ENCODE data around the gene C17orf113. TPM values are rescaled to one million over a fixed set of nuclear protein-coding genes. Genes with fewer than 3 reads are reported as not detected.

C17orf113 gene
- total and polyA plus RNA-seq, 2 experiments from 2014 or later = 0.29 to 2.1 TPM

DNA sequence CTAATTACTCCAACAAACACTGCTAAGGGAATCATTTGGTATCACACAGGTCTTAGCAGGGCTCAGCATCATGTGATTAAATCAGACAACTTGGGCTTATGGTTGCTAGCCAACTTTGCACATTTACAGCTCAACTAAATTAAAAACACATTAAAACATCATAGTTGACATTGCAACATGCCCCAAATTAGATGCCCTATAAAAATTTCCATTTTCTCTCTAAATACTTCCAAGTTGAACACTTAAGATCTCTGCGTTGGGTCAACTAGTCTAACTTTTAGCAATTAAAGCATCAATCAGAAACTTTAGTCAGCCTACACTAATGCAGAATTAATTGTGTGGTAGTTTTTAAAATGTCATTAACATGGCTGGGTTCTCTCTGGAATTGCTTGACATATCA lies 45.2 kb downstream of the C17orf113 start (continued):
- TF ChIP-seq, protein P1, sequence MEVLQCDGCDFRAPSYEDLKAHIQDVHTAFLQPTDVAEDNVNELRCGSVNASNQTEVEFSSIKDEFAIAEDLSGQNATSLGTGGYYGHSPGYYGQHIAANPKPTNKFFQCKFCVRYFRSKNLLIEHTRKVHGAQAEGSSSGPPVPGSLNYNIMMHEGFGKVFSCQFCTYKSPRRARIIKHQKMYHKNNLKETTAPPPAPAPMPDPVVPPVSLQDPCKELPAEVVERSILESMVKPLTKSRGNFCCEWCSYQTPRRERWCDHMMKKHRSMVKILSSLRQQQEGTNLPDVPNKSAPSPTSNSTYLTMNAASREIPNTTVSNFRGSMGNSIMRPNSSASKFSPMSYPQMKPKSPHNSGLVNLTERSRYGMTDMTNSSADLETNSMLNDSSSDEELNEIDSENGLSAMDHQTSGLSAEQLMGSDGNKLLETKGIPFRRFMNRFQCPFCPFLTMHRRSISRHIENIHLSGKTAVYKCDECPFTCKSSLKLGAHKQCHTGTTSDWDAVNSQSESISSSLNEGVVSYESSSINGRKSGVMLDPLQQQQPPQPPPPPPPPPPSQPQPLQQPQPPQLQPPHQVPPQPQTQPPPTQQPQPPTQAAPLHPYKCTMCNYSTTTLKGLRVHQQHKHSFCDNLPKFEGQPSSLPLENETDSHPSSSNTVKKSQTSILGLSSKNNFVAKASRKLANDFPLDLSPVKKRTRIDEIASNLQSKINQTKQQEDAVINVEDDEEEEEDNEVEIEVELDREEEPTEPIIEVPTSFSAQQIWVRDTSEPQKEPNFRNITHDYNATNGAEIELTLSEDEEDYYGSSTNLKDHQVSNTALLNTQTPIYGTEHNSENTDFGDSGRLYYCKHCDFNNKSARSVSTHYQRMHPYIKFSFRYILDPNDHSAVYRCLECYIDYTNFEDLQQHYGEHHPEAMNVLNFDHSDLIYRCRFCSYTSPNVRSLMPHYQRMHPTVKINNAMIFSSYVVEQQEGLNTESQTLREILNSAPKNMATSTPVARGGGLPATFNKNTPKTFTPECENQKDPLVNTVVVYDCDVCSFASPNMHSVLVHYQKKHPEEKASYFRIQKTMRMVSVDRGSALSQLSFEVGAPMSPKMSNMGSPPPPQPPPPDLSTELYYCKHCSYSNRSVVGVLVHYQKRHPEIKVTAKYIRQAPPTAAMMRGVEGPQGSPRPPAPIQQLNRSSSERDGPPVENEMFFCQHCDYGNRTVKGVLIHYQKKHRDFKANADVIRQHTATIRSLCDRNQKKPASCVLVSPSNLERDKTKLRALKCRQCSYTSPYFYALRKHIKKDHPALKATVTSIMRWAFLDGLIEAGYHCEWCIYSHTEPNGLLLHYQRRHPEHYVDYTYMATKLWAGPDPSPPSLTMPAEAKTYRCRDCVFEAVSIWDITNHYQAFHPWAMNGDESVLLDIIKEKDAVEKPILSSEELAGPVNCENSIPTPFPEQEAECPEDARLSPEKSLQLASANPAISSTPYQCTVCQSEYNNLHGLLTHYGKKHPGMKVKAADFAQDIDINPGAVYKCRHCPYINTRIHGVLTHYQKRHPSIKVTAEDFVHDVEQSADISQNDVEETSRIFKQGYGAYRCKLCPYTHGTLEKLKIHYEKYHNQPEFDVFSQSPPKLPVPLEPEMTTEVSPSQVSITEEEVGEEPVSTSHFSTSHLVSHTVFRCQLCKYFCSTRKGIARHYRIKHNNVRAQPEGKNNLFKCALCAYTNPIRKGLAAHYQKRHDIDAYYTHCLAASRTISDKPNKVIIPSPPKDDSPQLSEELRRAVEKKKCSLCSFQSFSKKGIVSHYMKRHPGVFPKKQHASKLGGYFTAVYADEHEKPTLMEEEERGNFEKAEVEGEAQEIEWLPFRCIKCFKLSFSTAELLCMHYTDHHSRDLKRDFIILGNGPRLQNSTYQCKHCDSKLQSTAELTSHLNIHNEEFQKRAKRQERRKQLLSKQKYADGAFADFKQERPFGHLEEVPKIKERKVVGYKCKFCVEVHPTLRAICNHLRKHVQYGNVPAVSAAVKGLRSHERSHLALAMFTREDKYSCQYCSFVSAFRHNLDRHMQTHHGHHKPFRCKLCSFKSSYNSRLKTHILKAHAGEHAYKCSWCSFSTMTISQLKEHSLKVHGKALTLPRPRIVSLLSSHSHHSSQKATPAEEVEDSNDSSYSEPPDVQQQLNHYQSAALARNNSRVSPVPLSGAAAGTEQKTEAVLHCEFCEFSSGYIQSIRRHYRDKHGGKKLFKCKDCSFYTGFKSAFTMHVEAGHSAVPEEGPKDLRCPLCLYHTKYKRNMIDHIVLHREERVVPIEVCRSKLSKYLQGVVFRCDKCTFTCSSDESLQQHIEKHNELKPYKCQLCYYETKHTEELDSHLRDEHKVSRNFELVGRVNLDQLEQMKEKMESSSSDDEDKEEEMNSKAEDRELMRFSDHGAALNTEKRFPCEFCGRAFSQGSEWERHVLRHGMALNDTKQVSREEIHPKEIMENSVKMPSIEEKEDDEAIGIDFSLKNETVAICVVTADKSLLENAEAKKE (CRISPR knock-in tag; IDR thresholded peaks at IDR 0.05) = no peak
- TF ChIP-seq CREB1 (CRISPR knock-in tag; IDR thresholded peaks at IDR 0.05; ENCODE audit: low read depth) = no peak
- TF ChIP-seq, protein P2, sequence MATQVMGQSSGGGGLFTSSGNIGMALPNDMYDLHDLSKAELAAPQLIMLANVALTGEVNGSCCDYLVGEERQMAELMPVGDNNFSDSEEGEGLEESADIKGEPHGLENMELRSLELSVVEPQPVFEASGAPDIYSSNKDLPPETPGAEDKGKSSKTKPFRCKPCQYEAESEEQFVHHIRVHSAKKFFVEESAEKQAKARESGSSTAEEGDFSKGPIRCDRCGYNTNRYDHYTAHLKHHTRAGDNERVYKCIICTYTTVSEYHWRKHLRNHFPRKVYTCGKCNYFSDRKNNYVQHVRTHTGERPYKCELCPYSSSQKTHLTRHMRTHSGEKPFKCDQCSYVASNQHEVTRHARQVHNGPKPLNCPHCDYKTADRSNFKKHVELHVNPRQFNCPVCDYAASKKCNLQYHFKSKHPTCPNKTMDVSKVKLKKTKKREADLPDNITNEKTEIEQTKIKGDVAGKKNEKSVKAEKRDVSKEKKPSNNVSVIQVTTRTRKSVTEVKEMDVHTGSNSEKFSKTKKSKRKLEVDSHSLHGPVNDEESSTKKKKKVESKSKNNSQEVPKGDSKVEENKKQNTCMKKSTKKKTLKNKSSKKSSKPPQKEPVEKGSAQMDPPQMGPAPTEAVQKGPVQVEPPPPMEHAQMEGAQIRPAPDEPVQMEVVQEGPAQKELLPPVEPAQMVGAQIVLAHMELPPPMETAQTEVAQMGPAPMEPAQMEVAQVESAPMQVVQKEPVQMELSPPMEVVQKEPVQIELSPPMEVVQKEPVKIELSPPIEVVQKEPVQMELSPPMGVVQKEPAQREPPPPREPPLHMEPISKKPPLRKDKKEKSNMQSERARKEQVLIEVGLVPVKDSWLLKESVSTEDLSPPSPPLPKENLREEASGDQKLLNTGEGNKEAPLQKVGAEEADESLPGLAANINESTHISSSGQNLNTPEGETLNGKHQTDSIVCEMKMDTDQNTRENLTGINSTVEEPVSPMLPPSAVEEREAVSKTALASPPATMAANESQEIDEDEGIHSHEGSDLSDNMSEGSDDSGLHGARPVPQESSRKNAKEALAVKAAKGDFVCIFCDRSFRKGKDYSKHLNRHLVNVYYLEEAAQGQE (IDR thresholded peaks at IDR 0.05; ENCODE audit: unreplicated experiment) = no peak
- TF ChIP-seq ZNF331 (CRISPR knock-in tag; IDR thresholded peaks at IDR 0.05; ENCODE audit: low read depth) = no peak

DNA sequence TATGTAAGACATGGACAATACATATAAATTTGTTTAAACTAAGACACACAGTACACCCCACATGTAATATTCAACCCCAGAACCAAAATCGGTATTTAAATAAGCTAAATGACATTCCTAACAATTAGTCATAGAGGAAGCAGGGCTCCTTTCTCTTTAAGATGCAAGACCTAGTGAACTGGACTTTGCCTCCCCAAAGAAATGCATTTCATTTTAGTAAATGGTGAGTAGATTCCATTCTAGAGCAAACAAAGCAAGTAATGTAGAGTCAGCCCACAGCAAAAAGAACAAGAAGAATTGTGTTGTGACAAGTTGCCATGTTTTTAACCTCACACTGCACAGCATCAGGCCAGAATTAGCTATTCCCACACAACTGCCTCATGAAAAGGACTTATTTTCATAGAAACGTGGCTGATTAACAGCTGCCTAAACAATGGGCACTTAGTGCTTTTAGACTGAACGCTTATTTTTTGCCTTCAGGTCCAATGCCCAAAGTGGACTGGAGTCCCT lies 47.6 kb downstream of the C17orf113 start:
- Mint-ChIP-seq H3K27ac (no peak overlapping the region), H3K27me3 (ENCODE audit: insufficient read depth, low read depth, poor library complexity) (peaks cover 2% of the 10 kb centered on the region), H3K4me1 (no peaks in the 10 kb centered on the region), H3K36me3 (ENCODE audit: low read depth) (peaks cover 50% of the 10 kb centered on the region), H3K4me3 (no peak overlapping the region), H3K9me3 (no peaks in the 10 kb centered on the region)
- H3K36me3 ChIP-seq (ENCODE audit: insufficient read depth) = peaks cover 35% of the 10 kb centered on the region
- no peak overlapping the region for H2AFZ ChIP-seq
- ATAC-seq (no peak), DNase-seq (ENCODE audit: low spot score) (no peak)
- peaks cover 15% of the 10 kb centered on the region for H3F3A ChIP-seq (replicated peaks; ENCODE audit: low read depth)
- no peaks in the 10 kb centered on the region for H3K9me2 ChIP-seq (ENCODE audit: insufficient read depth)
- peaks cover 45% of the 10 kb centered on the region for H4K20me1 ChIP-seq (replicated peaks; ENCODE audit: insufficient read depth)
- H3K4me2 ChIP-seq = no peak overlapping the region
- no peak overlapping the region for H3K4me3 ChIP-seq
- H3K4me1 ChIP-seq (ENCODE audit: insufficient read depth) = no peaks in the 10 kb centered on the region
- H3K79me2 ChIP-seq (replicated peaks; ENCODE audit: insufficient read depth) = peaks cover 75% of the 10 kb centered on the region
- peak overlapping the region; percentile 72; the same call in 1 of the 2 replicates for H3K27ac ChIP-seq (ENCODE audit: low read depth)
- no peaks in the 10 kb centered on the region for H3K27me3 ChIP-seq (ENCODE audit: insufficient read depth)
- TF ChIP-seq EZH2 (IDR thresholded peaks at IDR 0.05; ENCODE audit: low read depth, unreplicated experiment) (no peak), NANOG (IDR thresholded peaks at IDR 0.05; ENCODE audit: borderline replicate concordance) (no peak), ZNF331 (CRISPR knock-in tag; IDR thresholded peaks at IDR 0.05; ENCODE audit: low read depth) (no peak), STAT1 (IDR thresholded peaks at IDR 0.05; ENCODE audit: unreplicated experiment) (no peak), ZNF114 (CRISPR knock-in tag; IDR thresholded peaks at IDR 0.05) (no peak), CREB1 (CRISPR knock-in tag; IDR thresholded peaks at IDR 0.05; ENCODE audit: low read depth) (no peak)
- TF ChIP-seq, protein P2 (IDR thresholded peaks at IDR 0.05; ENCODE audit: unreplicated experiment) = no peak
